Measurements from ENCODE around the gene SUV39H1. TPM values are rescaled to one million over a fixed set of nuclear protein-coding genes. Genes with fewer than 3 reads are reported as not detected.

SUV39H1 gene
- total and polyA plus RNA-seq, 2 of the 13 experiments (the other 11 are each of a cell fraction or from before 2014, with no cell fraction given) = 5.2 to 10.1 TPM

GRCh38 chrX:48676106-48676892, 20.2 kb upstream of the SUV39H1 start (continued):
- TF ChIP-seq ZUFSP (CRISPR knock-in tag; IDR thresholded peaks at IDR 0.05; ENCODE audit: borderline replicate concordance) = no peak
- TF ChIP-seq KDM5A (IDR thresholded peaks at IDR 0.05; ENCODE audit: borderline replicate concordance, low read length) = no peak
- peak; percentile 28; the same call in 1 of the 2 replicates for TF ChIP-seq ATF7-NPFF (CRISPR knock-in tag; IDR thresholded peaks at IDR 0.05; ENCODE audit: low read depth)
- no peak for TF ChIP-seq ZGPAT (CRISPR knock-in tag; IDR thresholded peaks at IDR 0.05)
- no peak for TF ChIP-seq ATM (IDR thresholded peaks at IDR 0.05; ENCODE audit: borderline replicate concordance)
- TF ChIP-seq E2F5 (CRISPR knock-in tag; conservative IDR thresholded peaks at IDR 0.05) = no peak; the same call in 1 of the 2 replicates
- TF ChIP-seq ZZZ3 (CRISPR knock-in tag; IDR thresholded peaks at IDR 0.05; ENCODE audit: borderline replicate concordance) = no peak
- peak; percentile 78 for TF ChIP-seq SAP130 (CRISPR knock-in tag; IDR thresholded peaks at IDR 0.05; ENCODE audit: low read depth)
- TF ChIP-seq ZNF816 (CRISPR knock-in tag; IDR thresholded peaks at IDR 0.05; ENCODE audit: borderline replicate concordance) = no peak; the same call in 1 of the 2 replicates
- TF ChIP-seq NFATC3 (CRISPR knock-in tag; IDR thresholded peaks at IDR 0.05) = no peak
- no peak for TF ChIP-seq ZFP36L2 (CRISPR knock-in tag; IDR thresholded peaks at IDR 0.05)
- peak; percentile 60; the same call in 1 of the 2 replicates for TF ChIP-seq NR2C2 (CRISPR knock-in tag; IDR thresholded peaks at IDR 0.05; ENCODE audit: borderline replicate concordance)
- TF ChIP-seq NKX3-1 (CRISPR knock-in tag; IDR thresholded peaks at IDR 0.05) = no peak
- no peak for TF ChIP-seq ZBTB40 (IDR thresholded peaks at IDR 0.05)
- TF ChIP-seq ZBTB40 (CRISPR knock-in tag; IDR thresholded peaks at IDR 0.05) = no peak
- no peak; the same call in 1 of the 2 replicates for TF ChIP-seq ZFP90 (CRISPR knock-in tag; IDR thresholded peaks at IDR 0.05; ENCODE audit: borderline replicate concordance)
